ENCODE results near the gene TARBP1.
"Not testable (repeated sequence)": the region's sequence is repeated elsewhere in the genome, so short reads cannot be mapped to it uniquely, and the experiment has no call there.

The TARBP1 gene

DNA sequence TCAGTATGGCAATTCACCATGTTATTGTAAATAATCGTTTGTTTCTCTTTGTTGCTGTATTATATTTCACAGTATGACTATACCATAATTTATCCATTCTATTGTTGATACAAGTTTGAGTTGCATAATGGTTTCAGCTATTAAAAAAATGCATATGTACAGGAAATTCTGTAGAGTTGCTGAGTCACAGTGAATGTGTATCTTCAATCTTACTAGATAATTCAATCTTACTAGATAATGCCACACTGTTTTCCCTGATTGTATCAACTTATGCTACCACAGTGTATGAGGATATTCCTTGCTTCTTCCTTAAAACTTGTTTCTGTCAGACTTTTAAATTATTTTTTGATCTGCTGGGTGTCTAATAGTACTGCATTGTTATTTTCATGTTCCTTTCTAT lies 109.2 kb downstream of the TARBP1 start:
- H3K36me3 ChIP-seq (ENCODE audit: insufficient read depth, low read length): no peaks in the 10 kb centered on the region
- H3K27ac ChIP-seq (ENCODE audit: low read depth, low read length): peak overlapping the region; percentile 96
- peak overlapping the region; percentile 88 for H2AFZ ChIP-seq (ENCODE audit: low read length, unreplicated experiment)
- H3K27me3 ChIP-seq (ENCODE audit: insufficient read depth, low read length): no peaks in the 10 kb centered on the region
- peaks cover 28% of the 10 kb centered on the region for H3K4me1 ChIP-seq (ENCODE audit: control insufficient read depth, insufficient read depth, low read length, unreplicated experiment)
- peaks cover 16% of the 10 kb centered on the region for H3K79me2 ChIP-seq (ENCODE audit: control insufficient read depth, insufficient read depth, low read length, unreplicated experiment)
- peak overlapping the region; percentile 1; the same call in 1 of the 2 replicates for H3K4me3 ChIP-seq (ENCODE audit: low read depth, low read length)

DNA sequence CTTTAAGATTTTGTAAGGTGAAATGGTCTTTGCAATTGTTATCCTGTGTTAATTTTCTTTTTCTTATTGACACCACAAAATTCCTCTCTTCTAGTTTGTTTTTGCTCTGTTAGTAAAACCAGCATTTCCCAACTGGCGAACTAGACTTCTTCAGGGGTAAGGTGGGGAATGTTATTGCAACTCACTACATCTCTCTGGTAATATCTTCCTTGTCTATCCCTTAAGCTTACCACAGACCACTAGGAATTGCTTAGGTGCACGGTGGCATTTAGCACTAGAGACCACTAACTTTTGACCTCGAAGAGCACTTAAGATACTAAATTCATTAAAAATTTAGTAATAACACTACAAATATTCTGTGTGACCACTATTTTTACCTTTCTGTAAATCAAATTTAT lies 109.9 kb downstream of the TARBP1 start:
- H3K36me3 ChIP-seq (ENCODE audit: insufficient read depth, low read length): no peaks in the 10 kb centered on the region
- H2AFZ ChIP-seq (ENCODE audit: low read length, unreplicated experiment): peak overlapping the region; percentile 6
- H3K4me3 ChIP-seq (ENCODE audit: low read depth, low read length): no peak overlapping the region
- peaks cover 21% of the 10 kb centered on the region for H3K4me1 ChIP-seq (ENCODE audit: control insufficient read depth, insufficient read depth, low read length, unreplicated experiment)
- H3K27me3 ChIP-seq (ENCODE audit: insufficient read depth, low read length): no peaks in the 10 kb centered on the region
- H3K27ac ChIP-seq (ENCODE audit: low read depth, low read length): peak overlapping the region; percentile 96
- H3K79me2 ChIP-seq (ENCODE audit: control insufficient read depth, insufficient read depth, low read length, unreplicated experiment): peaks cover 8% of the 10 kb centered on the region

DNA sequence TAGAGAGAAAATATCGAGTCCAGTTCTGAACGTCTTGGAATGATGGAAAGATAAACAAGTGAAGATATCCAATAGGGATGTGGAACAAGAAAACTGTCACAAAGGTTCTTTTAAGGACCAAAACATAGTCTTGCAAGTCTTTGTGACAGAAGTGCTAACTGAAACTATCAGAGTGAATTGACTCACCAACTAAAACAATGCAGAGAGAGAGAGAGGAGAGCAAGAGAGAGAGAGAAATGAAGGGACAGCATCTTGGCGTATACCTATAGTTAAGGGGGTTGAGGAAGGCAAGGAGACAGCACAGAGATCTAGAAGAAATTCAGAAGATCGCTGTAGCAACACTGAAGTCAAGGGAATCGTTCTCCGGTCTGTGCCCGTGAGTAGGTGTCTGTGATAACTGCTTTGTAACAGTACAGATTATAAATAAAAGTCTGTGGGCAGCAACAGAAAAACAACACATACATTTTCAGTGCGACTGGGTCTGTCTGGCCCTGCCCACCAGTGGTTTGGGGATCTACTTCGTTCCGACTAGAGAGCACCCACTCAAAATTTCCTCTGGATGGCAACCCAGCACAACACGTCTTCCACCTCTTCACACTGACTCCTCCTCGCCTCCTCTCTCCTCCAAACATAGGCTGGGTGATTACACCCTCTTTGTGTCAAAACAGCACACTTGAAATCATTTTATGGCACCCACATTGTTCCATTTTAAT lies 110.5 kb downstream of the TARBP1 start:
- Histone ChIP-seq H3K27me3 (ENCODE audit: insufficient read depth, low read length) (no peaks in the 10 kb centered on the region), H3K4me3 (ENCODE audit: low read depth, low read length) (no peak overlapping the region), H3K27ac (ENCODE audit: low read depth, low read length) (no peak overlapping the region), H3K79me2 (ENCODE audit: control insufficient read depth, insufficient read depth, low read length, unreplicated experiment) (peaks cover 8% of the 10 kb centered on the region), H3K4me1 (ENCODE audit: control insufficient read depth, insufficient read depth, low read length, unreplicated experiment) (peaks cover 21% of the 10 kb centered on the region), H3K36me3 (ENCODE audit: insufficient read depth, low read length) (no peaks in the 10 kb centered on the region), H2AFZ (ENCODE audit: low read length, unreplicated experiment) (peak overlapping the region; percentile 6)

DNA sequence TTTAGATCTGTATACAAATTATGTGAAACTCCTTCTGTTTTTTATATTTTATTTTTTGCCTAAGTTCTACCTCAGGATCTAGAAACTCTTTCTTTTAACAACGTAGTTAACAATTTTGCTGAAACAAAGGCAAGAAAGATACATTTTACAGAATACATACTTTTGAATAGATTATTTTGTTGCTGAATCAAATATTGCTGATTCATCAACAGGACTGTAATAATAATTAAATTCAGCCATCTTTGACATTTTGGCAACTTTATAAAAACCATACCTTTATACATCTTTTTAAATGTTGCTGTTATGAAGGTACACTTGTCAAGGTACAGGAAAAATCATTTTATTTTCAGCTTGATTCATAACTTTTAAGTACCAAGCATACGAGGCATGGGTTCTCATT lies 116.4 kb downstream of the TARBP1 start:
- Histone ChIP-seq H3K27ac (ENCODE audit: low read depth, low read length) (no peak overlapping the region), H2AFZ (ENCODE audit: low read length, unreplicated experiment) (no peak overlapping the region), H3K4me3 (ENCODE audit: low read depth, low read length) (no peak overlapping the region), H3K36me3 (ENCODE audit: insufficient read depth, low read length) (no peaks in the 10 kb centered on the region), H3K27me3 (ENCODE audit: insufficient read depth, low read length) (peaks cover 3% of the 10 kb centered on the region; the same call in 1 of the 2 replicates), H3K79me2 (ENCODE audit: control insufficient read depth, insufficient read depth, low read length, unreplicated experiment) (no peaks in the 10 kb centered on the region), H3K4me1 (ENCODE audit: control insufficient read depth, insufficient read depth, low read length, unreplicated experiment) (no peaks in the 10 kb centered on the region)

GRCh38 chr1:234361102-234361603 lies 117.8 kb downstream of the TARBP1 start:
- Histone ChIP-seq H3K27me3 (ENCODE audit: insufficient read depth, low read length) (peaks cover 4% of the 10 kb centered on the region; the same call in 1 of the 2 replicates), H3K4me1 (ENCODE audit: control insufficient read depth, insufficient read depth, low read length, unreplicated experiment) (no peaks in the 10 kb centered on the region), H3K79me2 (ENCODE audit: control insufficient read depth, insufficient read depth, low read length, unreplicated experiment) (no peaks in the 10 kb centered on the region), H3K4me3 (ENCODE audit: low read depth, low read length) (no peak overlapping the region), H3K27ac (ENCODE audit: low read depth, low read length) (no peak overlapping the region), H2AFZ (ENCODE audit: low read length, unreplicated experiment) (no peak overlapping the region), H3K36me3 (ENCODE audit: insufficient read depth, low read length) (no peaks in the 10 kb centered on the region)

- Histone ChIP-seq H3K79me2 (ENCODE audit: control insufficient read depth, insufficient read depth, low read length, unreplicated experiment) (no peaks in the 10 kb centered on the region), H3K36me3 (ENCODE audit: insufficient read depth, low read length) (no peaks in the 10 kb centered on the region), H3K27ac (ENCODE audit: low read depth, low read length) (no peak overlapping the region), H3K4me3 (ENCODE audit: low read depth, low read length) (no peak overlapping the region), H2AFZ (ENCODE audit: low read length, unreplicated experiment) (no peak overlapping the region), H3K27me3 (ENCODE audit: insufficient read depth, low read length) (peaks cover 9% of the 10 kb centered on the region), H3K4me1 (ENCODE audit: control insufficient read depth, insufficient read depth, low read length, unreplicated experiment) (no peaks in the 10 kb centered on the region)
Measured at GRCh38 chr1:234357831-234358230, 121.1 kb downstream of the TARBP1 start.

DNA sequence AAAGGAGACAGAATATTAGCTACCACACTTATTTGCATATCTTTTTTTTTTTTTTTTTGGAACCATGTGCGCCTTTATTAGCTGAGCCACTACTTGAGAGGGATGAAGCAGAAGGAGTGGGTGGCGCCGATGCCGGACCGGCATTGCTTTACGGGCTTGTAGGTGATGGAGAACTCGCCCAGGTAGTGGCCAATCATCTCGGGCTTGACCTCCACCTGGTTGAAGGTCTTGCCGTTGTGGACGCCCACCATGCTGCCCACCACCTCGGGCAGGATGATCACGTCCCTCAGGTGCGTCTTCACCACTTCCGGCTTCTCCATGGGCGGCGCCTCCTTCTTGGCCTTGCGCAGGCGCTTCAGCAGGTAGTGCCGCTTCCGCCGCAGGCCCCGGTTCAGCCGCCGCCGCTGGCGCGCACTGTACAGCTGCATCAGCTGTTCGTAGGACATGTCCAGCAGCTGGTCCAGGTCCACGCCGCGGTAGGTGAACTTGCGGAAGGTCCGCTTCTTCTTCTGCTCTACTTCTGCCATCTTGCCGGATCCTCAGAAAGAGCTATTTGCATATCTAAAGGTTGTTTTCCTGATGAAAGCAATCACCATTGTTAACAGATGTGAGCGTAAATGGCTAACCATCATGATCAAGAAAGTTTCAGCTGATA lies 122.2 kb downstream of the TARBP1 start:
- H2AFZ ChIP-seq (ENCODE audit: low read length, unreplicated experiment); H3K27ac ChIP-seq (ENCODE audit: low read depth, low read length); H3K4me1 ChIP-seq (ENCODE audit: control insufficient read depth, insufficient read depth, low read length, unreplicated experiment); H3K79me2 ChIP-seq (ENCODE audit: control insufficient read depth, insufficient read depth, low read length, unreplicated experiment); H3K36me3 ChIP-seq (ENCODE audit: insufficient read depth, low read length): not testable (repeated sequence)
- Histone ChIP-seq H3K4me3 (ENCODE audit: low read depth, low read length) (peak overlapping the region; percentile 52), H3K27me3 (ENCODE audit: insufficient read depth, low read length) (peaks cover 13% of the 10 kb centered on the region)

- Histone ChIP-seq H2AFZ (ENCODE audit: low read length, unreplicated experiment) (no peak overlapping the region), H3K27me3 (ENCODE audit: insufficient read depth, low read length) (peaks cover 16% of the 10 kb centered on the region), H3K36me3 (ENCODE audit: insufficient read depth, low read length) (no peaks in the 10 kb centered on the region), H3K4me3 (ENCODE audit: low read depth, low read length) (no peak overlapping the region), H3K79me2 (ENCODE audit: control insufficient read depth, insufficient read depth, low read length, unreplicated experiment) (no peaks in the 10 kb centered on the region), H3K27ac (ENCODE audit: low read depth, low read length) (no peak overlapping the region), H3K4me1 (ENCODE audit: control insufficient read depth, insufficient read depth, low read length, unreplicated experiment) (no peaks in the 10 kb centered on the region)
Measured at GRCh38 chr1:234355782-234356510, 123.0 kb downstream of the TARBP1 start.

DNA sequence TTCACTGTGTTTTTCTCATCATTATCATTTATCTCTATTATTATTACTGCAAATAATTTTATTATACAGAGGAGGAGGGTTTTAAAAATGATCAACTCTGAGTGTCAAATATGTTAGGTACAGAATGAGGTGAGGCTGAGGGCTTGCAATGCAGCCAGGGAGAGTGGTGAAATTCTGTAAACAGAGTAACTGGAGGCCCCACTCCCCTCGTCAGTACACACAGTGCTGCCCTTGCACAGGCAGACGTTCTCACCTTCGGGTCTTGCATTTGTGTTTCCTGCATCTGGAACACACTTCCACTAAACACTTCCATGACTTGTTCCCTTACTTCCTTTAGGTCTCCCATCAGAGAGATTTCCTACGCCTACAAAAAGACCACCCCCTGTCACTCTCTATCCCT lies 130.0 kb downstream of the TARBP1 start:
- H3K4me3 ChIP-seq (ENCODE audit: low read depth, low read length): no peak overlapping the region
- no peaks in the 10 kb centered on the region for H3K79me2 ChIP-seq (ENCODE audit: control insufficient read depth, insufficient read depth, low read length, unreplicated experiment)
- H3K27ac ChIP-seq (ENCODE audit: low read depth, low read length): no peak overlapping the region
- H2AFZ ChIP-seq (ENCODE audit: low read length, unreplicated experiment): no peak overlapping the region
- H3K27me3 ChIP-seq (ENCODE audit: insufficient read depth, low read length): peaks cover 7% of the 10 kb centered on the region
- no peaks in the 10 kb centered on the region for H3K36me3 ChIP-seq (ENCODE audit: insufficient read depth, low read length)
- H3K4me1 ChIP-seq (ENCODE audit: control insufficient read depth, insufficient read depth, low read length, unreplicated experiment): no peaks in the 10 kb centered on the region

DNA sequence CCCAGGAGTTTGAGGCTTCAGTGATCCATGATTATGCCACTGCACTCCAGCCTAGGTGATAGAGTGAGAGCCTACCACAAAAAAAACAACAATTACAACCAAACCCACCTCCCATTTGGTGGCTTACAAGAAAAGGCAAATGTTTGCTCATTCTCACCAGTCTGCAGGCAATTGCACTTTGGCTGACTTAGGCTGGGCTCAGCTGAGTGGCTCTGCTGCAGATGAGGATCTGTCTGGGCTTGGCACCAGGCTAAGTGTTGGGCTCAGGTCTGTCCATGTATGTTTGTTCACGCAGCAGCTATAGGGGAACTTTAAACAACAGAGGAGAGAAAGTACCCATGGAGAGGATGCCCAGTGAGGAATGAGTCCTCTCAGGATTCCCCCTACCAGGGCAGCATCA lies 133.7 kb downstream of the TARBP1 start:
- no peaks in the 10 kb centered on the region for H3K79me2 ChIP-seq (ENCODE audit: control insufficient read depth, insufficient read depth, low read length, unreplicated experiment)
- H3K27me3 ChIP-seq (ENCODE audit: insufficient read depth, low read length): peaks cover 6% of the 10 kb centered on the region; the same call in 1 of the 2 replicates
- H2AFZ ChIP-seq (ENCODE audit: low read length, unreplicated experiment): no peak overlapping the region
- H3K27ac ChIP-seq (ENCODE audit: low read depth, low read length): no peak overlapping the region
- H3K36me3 ChIP-seq (ENCODE audit: insufficient read depth, low read length): no peaks in the 10 kb centered on the region
- H3K4me1 ChIP-seq (ENCODE audit: control insufficient read depth, insufficient read depth, low read length, unreplicated experiment): no peaks in the 10 kb centered on the region
- no peak overlapping the region for H3K4me3 ChIP-seq (ENCODE audit: low read depth, low read length)
